Measurements from ENCODE around the gene BCL3.

Gene BCL3

GRCh38 chr19:44794610-44795009 is 46.1 kb downstream of the BCL3 start:
- TF ChIP-seq CTCF (IDR thresholded peaks at IDR 0.05; ENCODE audit: insufficient read depth, missing control alignments): no peak
- no peak for FAIRE-seq
- DNase-seq (ENCODE audit: insufficient read length, low spot score): no peak

GRCh38 chr19:44795398-44795987 is 47.0 kb downstream of the BCL3 start:
- no peak for DNase-seq (ENCODE audit: insufficient read length, low spot score)
- FAIRE-seq: no peak
- TF ChIP-seq CTCF (IDR thresholded peaks at IDR 0.05; ENCODE audit: insufficient read depth, missing control alignments): no peak

- FAIRE-seq (no peak), DNase-seq (ENCODE audit: insufficient read length, low spot score) (no peak)
- no peak for TF ChIP-seq CTCF (IDR thresholded peaks at IDR 0.05; ENCODE audit: insufficient read depth, missing control alignments)
Observed at GRCh38 chr19:44796701-44797115, 48.2 kb downstream of the BCL3 start.

- no peak for TF ChIP-seq CTCF (IDR thresholded peaks at IDR 0.05; ENCODE audit: insufficient read depth, missing control alignments)
- no peak for DNase-seq (ENCODE audit: insufficient read length, low spot score)
- FAIRE-seq: no peak
Observed at GRCh38 chr19:44799627-44800346, 51.3 kb downstream of the BCL3 start.

- no peak for FAIRE-seq
- peak; percentile 85 for TF ChIP-seq CTCF (IDR thresholded peaks at IDR 0.05; ENCODE audit: insufficient read depth, missing control alignments)
- peak; percentile 68 for DNase-seq (ENCODE audit: insufficient read length, low spot score)
Observed at GRCh38 chr19:44800461-44800860, 52.0 kb downstream of the BCL3 start.

GRCh38 chr19:44803442-44804428 is 55.2 kb downstream of the BCL3 start:
- FAIRE-seq (no peak), DNase-seq (ENCODE audit: insufficient read length, low spot score) (no peak)
- no peak for TF ChIP-seq CTCF (IDR thresholded peaks at IDR 0.05; ENCODE audit: insufficient read depth, missing control alignments)
